Gastrocnemius medialis (tissue), 4 donors: ENCODE data around the gene TMEM178A. TPM values are rescaled to one million over a fixed set of nuclear protein-coding genes. Genes with fewer than 3 reads are reported as not detected.

Source experiments
- ATAC-seq, 2 donors: fragments of 150-250 bp; one replicate each; pipeline ENCODE4 v1.9.1; 2016
- DNase-seq, 2 donors: peaks; one replicate each; pipeline ENCODE4 v3.0.0-alpha.2; 2019
- H3K27ac ChIP-seq, 4 donors: fragments of 200-600 bp; sonication (generic); 1 replicate in 1 of 4; 2 replicates in 3 of 4; pipeline ENCODE4 v1.5.1; 2016 to 2018; ENCODE audit warnings: mild to moderate bottlenecking in 2 of 4, moderate library complexity in 1 of 4
- H3K27me3 ChIP-seq, 3 donors: fragments of 200-600 bp; sonication (generic) in 2 of 3; 1 replicate in 1 of 3; 2 replicates in 2 of 3; pipeline versions ENCODE4 v1.5.1 to v1.6.0; 2016 to 2019; ENCODE audit warnings: mild to moderate bottlenecking in 1 of 3, moderate library complexity in 1 of 3
- H3K36me3 ChIP-seq, 2 donors: fragments of 200-600 bp; sonication (generic) in 1 of 2; one replicate each; pipeline ENCODE4 v1.5.1; 2017 to 2018
- H3K4me1 ChIP-seq, 2 donors: fragments of 200-600 bp; sonication (generic) in 1 of 2; one replicate each; pipeline ENCODE4 v1.5.1; 2016 to 2017; ENCODE audit warnings: mild to moderate bottlenecking in 2 of 2
- H3K4me3 ChIP-seq, 4 donors: fragments of 200-600 bp; sonication (generic) in 3 of 4; 1 replicate in 1 of 4; 2 replicates in 3 of 4; pipeline ENCODE4 v1.5.1; 2016 to 2019; ENCODE audit warnings: mild to moderate bottlenecking in 2 of 4
- H3K9me3 ChIP-seq, 3 donors: fragments of 200-600 bp; sonication (generic) in 2 of 3; 1 replicate in 1 of 3; 2 replicates in 2 of 3; pipeline ENCODE4 v1.5.1; 2016 to 2019
- CTCF ChIP-seq, 5 experiments: fragments of 450-650 bp in 3 of 5; fragments of 200-600 bp in 2 of 5; sonication (generic) in 2 of 5; IDR thresholded peaks in 4 of 5; conservative IDR thresholded peaks in 1 of 5; 1 replicate in 4 of 5; 2 replicates in 1 of 5; pipeline ENCODE4 v1.5.1; 2016 to 2019; ENCODE audit warnings: antibody characterized with exemption in 5 of 5, mild to moderate bottlenecking in 3 of 5, moderate library complexity in 3 of 5
- POLR2A ChIP-seq, 2 donors: fragments of 450-650 bp; IDR thresholded peaks; one replicate each; pipeline ENCODE4 v1.6.1; 2017; ENCODE audit warnings: antibody characterized with exemption in 2 of 2, mild to moderate bottlenecking in 2 of 2, moderate library complexity in 2 of 2
- in situ Hi-C, 4 donors: fragments of 200-750 bp; cut with MboI; loops; one replicate each; pipeline versions ENCODE4 v1.15.0 to v1.8.0; 2017; ENCODE audit warnings: low sequenced_read_pairs in 4 of 4
- intact Hi-C: fragments of 100-400 bp; cut with DNase I; formaldehyde crosslinking; loops from one replicate; pipeline ENCODE4 v1.15.1; 2023; ENCODE audit warnings: low total_unique reads
- total RNA-seq, 4 donors: library from RNA; depleted of rRNA; stranded (reverse); fragments of >200 nt; gene quantifications; one replicate each; pipeline versions ENCODE4 v1.1.0 to v1.2.3, GENCODE V29; 2016

TMEM178A gene
- total RNA-seq, 4 donors from 2014 or later = 0.42 TPM; not detected in 3

DNA sequence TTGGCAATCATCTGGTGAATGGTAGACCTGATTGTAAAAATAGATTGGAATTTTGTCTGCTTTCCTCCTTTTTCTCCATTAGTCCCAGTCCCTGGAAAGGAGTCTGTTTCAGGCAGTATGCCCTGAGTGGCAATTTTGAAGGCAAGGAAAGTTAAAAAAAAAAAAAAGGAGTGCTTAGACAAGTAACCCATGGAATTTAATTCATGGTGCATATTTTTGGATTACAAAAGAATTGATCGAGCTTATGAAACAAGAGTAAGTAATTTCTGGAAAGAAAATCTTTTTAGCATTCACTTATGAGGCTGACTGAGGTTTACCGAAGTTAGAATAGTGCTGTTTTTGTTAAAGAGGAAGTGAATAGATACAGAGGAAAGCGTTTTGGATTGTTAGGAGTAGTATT, 29.4 kb upstream of the TMEM178A start:
- no peak for ATAC-seq
- no peak overlapping the region for H3K27ac ChIP-seq
- TF ChIP-seq CTCF (IDR thresholded peaks at IDR 0.05 in 4 of 5, conservative IDR thresholded peaks at IDR 0.05 in 1 of 5) = no peak
- no peak for TF ChIP-seq POLR2A (IDR thresholded peaks at IDR 0.05)
- H3K9me3 ChIP-seq = no peaks in the 10 kb centered on the region
- H3K4me1 ChIP-seq = peaks cover 9 to 10% of the 10 kb centered on the region in 2 donors
- no peaks in the 10 kb centered on the region for H3K36me3 ChIP-seq
- in situ Hi-C loops = no loop called here
- intact Hi-C loops = no loop called here
- no peak for DNase-seq
- no peak overlapping the region for H3K4me3 ChIP-seq
- no peaks in the 10 kb centered on the region for H3K27me3 ChIP-seq

DNA sequence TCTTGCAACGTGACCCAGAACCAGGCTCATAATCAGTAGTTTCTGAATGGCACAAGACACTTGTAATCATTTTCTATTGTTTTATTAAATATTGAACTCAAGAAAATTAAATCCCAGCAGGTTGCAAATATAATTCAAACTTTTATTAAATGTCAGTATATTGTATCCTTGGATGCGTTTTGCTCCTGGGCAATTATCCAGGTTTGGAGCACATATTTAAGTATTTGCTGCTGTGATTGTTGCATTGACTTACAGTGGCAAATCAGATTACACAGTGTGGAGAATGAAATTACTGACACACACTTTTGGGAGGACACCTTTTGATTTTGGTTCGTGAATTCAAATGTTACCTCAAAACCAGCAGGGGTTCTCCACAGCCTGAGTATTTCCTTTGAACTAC, 27.1 kb upstream of the TMEM178A start:
- Histone ChIP-seq H3K4me3 (no peak overlapping the region), H3K9me3 (no peaks in the 10 kb centered on the region), H3K27ac (no peak overlapping the region), H3K4me1 (peaks cover 15 to 18% of the 10 kb centered on the region in 2 donors), H3K36me3 (no peaks in the 10 kb centered on the region), H3K27me3 (no peaks in the 10 kb centered on the region)
- intact Hi-C loops (no loop called here), in situ Hi-C loops (no loop called here)
- TF ChIP-seq CTCF (IDR thresholded peaks at IDR 0.05 in 4 of 5, conservative IDR thresholded peaks at IDR 0.05 in 1 of 5) (no peak), POLR2A (IDR thresholded peaks at IDR 0.05) (no peak)
- DNase-seq (no peak), ATAC-seq (no peak)

- TF ChIP-seq POLR2A (IDR thresholded peaks at IDR 0.05) = no peak
- TF ChIP-seq CTCF (IDR thresholded peaks at IDR 0.05 in 4 of 5, conservative IDR thresholded peaks at IDR 0.05 in 1 of 5) = no peak
- no peak overlapping the region for H3K4me3 ChIP-seq
- no peaks in the 10 kb centered on the region for H3K36me3 ChIP-seq
- ATAC-seq (peak; percentile 83 to 98), DNase-seq (peak; percentile 38 to 77)
- in situ Hi-C loops (no loop called here), intact Hi-C loops (loop anchor here (5.0 kb wide), 1 partner anchor 57 kb away; no protein-coding TSS in a partner anchor)
- H3K27me3 ChIP-seq = no peaks in the 10 kb centered on the region
- H3K9me3 ChIP-seq = no peaks in the 10 kb centered on the region
- peak overlapping the region; percentile 45 to 58 (median 50) for H3K27ac ChIP-seq
- peaks cover 15 to 18% of the 10 kb centered on the region in 2 donors for H3K4me1 ChIP-seq
These were observed 25.6 kb upstream of the TMEM178A start for GRCh38 chr2:39640107-39640506.

- Histone ChIP-seq H3K27ac (peak overlapping the region; percentile 45 to 58 (median 50)), H3K9me3 (no peaks in the 10 kb centered on the region), H3K36me3 (no peaks in the 10 kb centered on the region), H3K4me1 (peaks cover 15 to 18% of the 10 kb centered on the region in 2 donors), H3K4me3 (no peak overlapping the region), H3K27me3 (no peaks in the 10 kb centered on the region)
- in situ Hi-C loops (no loop called here), intact Hi-C loops (loop anchor here (5.0 kb wide), 1 partner anchor 57 kb away; no protein-coding TSS in a partner anchor)
- DNase-seq (no peak), ATAC-seq (peak; percentile 28 to 56)
- TF ChIP-seq CTCF (IDR thresholded peaks at IDR 0.05 in 4 of 5, conservative IDR thresholded peaks at IDR 0.05 in 1 of 5) (no peak), POLR2A (IDR thresholded peaks at IDR 0.05) (no peak)
These were observed 25.0 kb upstream of the TMEM178A start for GRCh38 chr2:39640681-39641080.

DNA sequence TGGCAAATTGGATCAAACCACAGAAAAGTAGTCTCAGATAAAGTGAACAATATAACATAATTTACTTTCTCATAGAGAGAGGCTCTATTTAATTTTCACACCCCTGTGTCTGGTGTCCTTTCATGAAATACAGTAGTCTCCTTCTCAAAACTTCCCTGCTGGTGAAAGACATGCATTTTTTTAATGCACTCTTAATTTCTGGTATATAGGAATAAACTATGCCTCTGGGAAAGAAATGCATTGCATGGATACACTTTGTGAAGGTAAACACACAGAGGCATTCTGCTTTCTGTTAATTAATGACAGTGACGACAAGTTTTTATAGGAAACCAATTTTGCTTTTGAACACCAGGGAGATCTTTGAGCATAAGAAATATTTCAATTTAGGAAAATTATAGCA, 24.1 kb upstream of the TMEM178A start:
- in situ Hi-C loops = no loop called here
- ATAC-seq (no peak), DNase-seq (no peak)
- intact Hi-C loops = loop anchor here (5.0 kb wide), 1 partner anchor 56 kb away; no protein-coding TSS in a partner anchor
- H3K4me1 ChIP-seq = peaks cover 15 to 18% of the 10 kb centered on the region in 2 donors
- no peak for TF ChIP-seq CTCF (IDR thresholded peaks at IDR 0.05 in 4 of 5, conservative IDR thresholded peaks at IDR 0.05 in 1 of 5)
- no peak for TF ChIP-seq POLR2A (IDR thresholded peaks at IDR 0.05)
- no peaks in the 10 kb centered on the region for H3K36me3 ChIP-seq
- no peaks in the 10 kb centered on the region for H3K9me3 ChIP-seq
- H3K4me3 ChIP-seq = no peak overlapping the region
- H3K27ac ChIP-seq = no peak overlapping the region
- H3K27me3 ChIP-seq = no peaks in the 10 kb centered on the region
